ENCODE measurements around the gene XYLT1.
A peak's percentile ranks its signal among the peaks of the same experiment; 100 is the strongest.

The XYLT1 gene

DNA sequence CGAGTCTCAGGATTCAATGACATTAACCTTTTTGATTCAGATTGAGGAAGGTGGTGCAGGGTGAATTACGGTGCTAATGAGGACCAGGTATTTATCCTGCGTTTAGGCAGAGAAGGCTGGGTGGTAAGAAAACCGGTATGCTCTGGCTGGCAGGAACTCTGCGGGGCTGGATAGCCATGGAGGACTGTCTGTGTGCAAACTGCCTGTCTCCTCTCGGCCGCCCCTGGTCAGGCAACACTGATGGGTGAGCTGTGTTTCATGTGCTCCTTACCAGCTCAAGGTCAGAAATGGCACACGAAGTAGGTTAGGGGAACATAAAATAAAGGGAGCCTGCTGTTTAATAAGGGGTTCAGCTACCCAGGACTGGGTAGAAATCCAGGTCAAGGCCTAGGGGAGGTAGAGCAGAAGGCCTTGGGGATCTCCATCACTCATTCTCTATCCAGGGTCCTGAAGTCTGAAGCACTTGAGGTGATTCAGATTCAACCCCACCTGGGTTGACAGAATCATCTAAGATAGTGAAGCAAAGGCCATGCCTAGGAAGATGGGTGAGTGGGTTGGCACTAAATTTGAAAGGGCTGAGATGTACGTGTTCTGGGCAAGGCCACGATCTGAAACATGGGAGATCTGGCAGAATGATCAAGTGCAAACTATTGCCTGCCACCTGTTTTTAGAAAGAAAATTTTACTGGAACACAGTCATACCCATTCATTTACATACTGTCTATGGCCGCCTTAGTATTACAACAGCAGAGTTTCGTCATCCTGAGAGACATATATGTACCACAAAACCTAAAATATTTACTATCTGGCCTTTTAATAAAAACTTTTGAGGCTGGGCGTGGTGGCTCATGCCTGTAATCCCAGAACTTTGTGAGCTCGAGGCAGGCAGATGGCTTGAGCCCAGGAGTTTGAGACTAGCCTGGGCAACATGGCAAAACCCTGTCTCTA is 292.5 kb downstream of the XYLT1 start:
- no peak for DNase-seq (ENCODE audit: low spot score)

DNA sequence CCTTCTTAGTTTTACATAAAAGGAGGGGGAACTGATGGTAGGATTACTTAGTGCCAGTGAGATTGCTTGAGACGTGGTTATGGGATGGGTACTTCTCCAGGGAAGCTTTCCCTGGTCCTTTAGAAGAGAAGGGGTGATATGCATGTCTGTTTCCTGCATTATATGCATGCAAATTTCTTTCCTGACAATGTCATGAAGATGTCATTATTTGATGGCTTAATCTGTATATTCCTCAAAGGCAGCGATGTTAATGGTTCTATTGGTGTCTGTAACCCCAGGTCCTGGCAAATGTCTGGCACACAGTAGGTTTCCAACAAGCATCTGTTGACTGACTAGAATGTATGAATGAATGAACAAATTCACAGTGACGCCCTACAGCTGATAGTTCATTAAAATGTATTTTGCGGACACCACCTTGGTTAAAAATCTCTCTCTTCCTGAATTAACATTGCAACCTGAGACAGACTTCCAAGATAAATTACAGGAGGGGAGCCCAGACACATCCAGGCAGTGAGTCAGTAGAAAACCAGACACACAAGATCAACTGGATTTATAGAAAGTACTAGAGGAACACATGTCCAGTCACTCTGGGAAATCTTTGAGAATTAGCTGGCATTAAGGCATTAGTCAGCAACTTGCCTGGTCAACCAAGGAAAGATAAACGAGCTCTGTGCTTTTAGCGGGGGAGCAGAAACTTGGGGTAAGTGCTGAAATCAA is 293.4 kb downstream of the XYLT1 start:
- DNase-seq (ENCODE audit: low spot score) = peak; percentile 59

DNA sequence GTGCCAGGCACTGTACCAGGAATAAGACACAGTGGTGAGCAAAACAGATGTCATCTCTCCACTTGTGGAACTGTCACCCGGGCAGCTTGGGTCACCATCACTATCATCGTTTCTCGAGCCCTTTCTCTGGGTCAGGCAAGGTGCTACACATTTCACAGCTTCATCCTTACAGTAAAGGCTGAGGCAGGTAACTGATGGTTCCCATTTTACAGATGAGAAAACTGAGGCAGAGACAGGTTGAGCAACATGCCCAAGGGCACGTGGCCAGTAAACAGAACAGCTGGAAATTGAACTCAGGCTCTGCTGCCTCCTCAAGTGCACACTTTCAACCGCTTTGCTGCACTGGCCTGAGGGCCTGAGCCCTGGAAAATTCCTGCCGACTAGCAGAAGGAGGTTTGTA is 294.6 kb downstream of the XYLT1 start:
- no peak for DNase-seq (ENCODE audit: low spot score)

DNA sequence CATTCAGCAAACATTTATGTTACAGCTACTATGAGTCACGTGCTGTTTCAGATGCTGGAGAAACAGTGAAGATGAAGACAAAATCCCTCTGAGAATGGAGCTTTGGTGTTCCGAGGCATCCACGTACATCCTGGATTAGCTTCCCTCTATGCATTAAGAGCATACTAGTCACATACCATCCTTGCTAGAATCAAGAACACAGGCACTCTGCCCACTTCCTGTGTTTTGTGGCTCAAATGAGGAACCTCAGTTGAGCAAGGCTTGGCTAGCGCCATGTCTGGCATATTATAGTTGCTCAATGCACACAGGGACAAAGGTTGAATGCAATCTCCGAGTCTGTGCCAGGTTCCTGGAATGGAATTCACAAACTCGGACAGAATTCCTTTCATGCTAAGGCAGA is 297.5 kb downstream of the XYLT1 start:
- DNase-seq (ENCODE audit: low spot score) = no peak

DNA sequence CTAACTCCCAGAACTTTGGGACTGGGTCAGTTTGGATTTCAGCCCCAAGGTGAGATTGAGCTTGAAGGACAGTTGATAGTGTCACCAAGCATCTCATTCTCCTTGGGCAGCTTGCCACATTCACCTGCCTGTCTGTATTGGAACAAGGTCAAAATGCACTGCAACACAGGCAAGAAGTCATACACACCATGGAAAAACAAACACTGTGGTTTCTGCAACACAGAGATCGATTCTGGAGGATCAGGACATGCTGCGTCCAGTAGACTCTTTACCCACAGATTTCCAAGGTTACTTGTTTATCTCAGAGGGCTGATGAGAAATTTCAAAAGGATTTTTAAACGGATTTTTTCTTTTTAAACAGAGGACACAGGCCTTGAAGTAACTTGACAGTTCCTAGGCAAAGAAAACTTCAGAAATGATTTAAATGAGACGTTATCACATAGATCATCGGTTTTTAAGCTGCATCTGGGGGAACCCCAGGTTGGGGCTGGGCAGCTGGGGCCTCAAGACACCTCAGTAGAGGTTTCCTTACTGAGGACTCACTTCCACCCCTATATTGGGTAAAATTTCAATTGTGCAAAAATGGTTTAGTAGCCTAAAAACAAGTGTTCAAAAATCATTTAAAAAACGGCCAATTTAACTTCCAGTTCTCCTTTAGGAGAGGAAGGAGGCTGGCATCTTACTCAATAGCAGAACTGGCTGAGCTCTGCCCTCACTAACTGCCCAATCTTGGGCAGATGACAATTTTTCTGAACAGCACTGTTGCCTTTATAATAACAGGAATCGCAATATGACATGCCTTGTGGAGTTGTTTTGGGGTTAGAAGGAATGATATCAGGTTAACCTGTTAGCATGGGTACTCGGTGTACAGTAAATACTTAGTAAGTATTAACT is 299.3 kb downstream of the XYLT1 start:
- no peak for DNase-seq (ENCODE audit: low spot score)

DNA sequence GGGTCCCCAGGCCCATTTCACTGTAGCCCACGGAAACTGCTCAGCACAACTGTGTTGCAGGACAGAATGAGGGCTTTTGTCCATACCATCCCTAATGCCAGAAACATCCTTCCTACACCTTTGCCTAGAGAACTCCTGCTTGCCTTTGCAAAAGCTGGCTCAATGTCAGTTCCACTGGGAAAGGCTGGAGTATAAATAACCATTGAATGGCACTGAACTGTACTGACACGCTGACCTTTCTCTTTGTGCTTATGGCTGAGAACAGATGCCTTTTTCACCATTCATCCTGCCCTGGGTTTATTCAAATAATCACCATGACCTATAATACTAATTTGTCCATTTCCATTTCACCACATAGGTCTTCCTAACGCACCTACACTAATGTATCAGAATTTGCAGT is 300.3 kb downstream of the XYLT1 start:
- DNase-seq (ENCODE audit: low spot score) = no peak

DNA sequence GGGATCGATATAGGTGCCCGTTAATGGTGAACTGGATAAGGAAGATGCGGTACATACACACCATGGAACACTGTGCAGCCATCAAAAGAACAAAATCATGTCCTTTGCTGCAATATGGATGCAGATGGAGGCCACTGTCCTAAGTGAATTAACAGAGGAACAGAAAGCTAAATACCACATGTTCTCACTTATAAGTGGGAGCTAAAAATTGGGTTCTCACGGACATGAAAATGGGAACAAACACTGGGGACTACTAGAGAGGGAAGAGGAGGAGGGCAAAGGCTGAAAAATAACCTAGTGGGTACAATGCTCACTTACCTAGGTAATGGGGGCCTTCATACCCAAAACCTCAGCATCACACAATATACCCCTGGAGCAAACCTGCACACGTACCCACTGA is 302.6 kb downstream of the XYLT1 start:
- DNase-seq (ENCODE audit: low spot score) = no peak

DNA sequence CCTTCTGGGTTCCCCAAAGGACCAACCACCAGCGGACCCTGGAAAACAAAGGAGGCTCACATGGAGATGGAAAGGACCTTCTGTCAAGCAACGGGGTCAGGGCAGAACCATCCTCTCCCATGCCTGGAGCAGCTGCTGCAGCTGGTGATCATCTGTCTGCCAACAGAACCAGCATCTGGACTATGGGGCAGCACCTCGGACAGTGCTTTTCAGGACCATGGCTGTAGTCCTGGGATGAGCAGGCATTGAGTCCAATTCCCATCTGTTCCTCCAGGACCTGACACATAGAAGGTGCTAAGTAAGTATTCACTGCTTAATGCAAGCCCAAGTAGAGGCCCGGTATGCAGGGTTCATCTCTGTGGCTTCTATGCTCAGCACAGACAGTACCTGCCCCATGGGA is 304.7 kb downstream of the XYLT1 start:
- DNase-seq (ENCODE audit: low spot score) = no peak

DNA sequence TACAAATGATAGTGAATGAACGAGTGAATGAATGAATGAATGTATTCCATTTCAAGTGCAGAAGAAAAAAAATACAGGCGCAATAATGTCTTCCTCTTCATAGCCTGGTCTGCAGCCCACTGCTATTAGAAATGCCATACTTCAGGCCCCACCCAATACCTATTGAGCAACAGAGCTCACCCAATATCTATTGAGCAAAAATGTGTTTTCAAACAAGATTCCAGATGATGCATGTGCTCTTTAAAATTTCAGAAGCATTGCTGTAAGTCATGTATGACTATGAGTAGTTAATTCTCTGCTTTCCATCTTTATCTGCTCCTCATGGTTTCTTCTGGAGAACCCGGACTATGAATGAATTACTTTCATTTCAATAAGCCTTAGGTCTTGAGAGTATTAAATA is 308.2 kb downstream of the XYLT1 start:
- DNase-seq (ENCODE audit: low spot score) = no peak

DNA sequence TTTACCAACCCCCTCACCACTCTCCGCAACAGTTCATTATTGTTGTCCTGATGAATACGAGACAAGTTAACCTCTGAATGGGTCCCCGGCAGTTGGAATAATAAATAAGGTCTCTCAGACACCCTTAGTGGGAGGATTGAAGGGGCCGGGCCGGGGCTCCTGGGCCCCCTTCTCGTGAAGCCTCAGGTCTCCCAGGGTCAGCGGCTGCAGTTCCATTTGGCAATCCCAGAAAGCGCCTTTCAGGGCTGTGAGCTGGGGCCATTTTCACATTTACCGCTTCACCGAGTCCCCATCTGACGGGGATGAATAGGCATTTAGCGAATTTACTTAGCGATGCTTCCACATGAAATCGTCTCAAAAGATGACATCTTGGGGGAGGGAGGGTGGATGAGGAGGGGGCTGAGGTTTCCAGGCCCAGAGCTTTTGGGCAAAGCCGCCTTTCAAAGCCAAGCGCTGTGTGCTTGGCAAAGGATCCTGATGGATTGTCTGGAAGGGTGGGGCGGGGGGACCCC is 309.8 kb downstream of the XYLT1 start:
- no peak for DNase-seq (ENCODE audit: low spot score)

DNA sequence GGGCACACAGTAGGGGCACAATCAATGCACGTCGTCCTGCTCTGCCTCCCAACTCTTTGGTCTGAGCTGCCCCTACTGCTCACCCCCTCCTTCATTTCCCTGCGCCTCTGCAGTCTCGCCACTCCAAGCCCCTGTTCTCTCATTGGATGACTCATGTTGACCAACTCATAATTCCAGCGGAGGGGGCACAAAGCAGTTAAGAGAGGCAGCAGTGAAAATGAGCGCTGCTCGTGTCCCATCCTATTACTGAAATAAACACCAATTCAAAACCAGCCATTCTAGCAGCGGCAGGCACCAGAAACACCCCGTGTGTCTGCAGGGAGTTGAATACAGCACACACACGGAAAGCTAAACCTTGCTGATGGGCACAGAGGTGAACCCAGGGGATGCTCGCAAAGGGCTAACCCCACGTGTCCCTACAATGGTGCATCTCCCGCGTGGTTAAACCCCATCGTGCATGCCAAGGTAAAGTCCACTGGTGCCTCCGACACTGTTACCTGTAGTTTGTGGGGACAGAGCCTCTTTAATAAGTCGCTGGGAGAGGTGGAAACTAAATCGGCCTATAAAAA is 310.4 kb downstream of the XYLT1 start:
- no peak for DNase-seq (ENCODE audit: low spot score)

DNA sequence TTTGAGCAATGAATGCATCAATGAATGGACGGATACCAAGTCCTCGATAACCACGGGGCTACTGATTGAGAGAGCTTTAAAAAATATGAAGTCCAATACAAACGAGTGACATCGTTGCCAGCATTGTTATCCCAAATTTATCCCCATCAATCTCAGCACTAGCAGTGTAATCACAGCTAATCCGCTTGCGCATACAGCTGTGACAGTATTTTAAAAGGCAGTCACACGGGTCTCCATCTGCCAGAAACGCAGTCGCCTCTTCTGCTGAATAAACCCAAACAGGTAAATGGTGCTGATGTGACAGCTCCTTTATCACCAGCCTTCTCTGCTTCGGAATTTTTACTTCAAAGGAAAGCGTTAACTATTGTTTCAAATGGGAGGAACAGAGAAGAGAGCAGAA is 311.1 kb downstream of the XYLT1 start:
- DNase-seq (ENCODE audit: low spot score) = no peak

DNA sequence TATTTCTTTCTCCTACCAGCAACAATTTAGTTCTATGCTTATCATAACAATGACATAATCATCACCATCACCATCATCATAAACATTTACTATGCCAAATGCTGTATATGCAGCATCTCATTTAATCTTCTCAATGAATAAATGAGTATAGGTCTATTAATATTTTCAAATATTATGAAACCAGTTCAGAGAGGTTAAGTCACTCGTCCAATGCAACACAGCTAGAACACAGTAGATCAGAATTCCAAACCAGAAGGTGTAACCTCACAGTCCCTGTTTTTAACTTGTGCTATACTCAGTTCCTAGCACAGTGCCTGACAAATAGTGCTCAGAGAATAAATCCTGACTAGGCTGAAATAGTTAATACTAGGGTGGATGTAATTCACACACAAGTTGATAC is 314.8 kb downstream of the XYLT1 start:
- DNase-seq (ENCODE audit: low spot score) = no peak

DNA sequence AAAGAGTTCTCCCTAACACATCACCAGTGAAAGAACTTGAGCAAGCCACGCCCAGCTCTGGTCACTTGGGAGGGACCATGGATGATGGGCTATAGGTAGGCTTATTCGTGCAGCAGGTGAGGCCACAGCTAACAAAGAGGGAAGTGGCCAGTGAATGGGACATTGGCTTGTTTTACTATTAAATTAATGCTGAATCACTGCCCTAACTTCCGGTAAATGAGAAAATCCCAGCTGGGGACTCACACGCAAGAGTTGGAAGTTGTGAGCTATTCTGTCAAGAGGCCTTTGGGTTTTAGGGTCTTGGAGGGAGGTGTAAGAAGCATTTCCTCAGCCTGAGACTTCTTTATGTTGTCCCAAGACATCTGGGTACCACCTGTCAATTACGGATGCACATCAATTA is 315.3 kb downstream of the XYLT1 start:
- no peak for DNase-seq (ENCODE audit: low spot score)

DNA sequence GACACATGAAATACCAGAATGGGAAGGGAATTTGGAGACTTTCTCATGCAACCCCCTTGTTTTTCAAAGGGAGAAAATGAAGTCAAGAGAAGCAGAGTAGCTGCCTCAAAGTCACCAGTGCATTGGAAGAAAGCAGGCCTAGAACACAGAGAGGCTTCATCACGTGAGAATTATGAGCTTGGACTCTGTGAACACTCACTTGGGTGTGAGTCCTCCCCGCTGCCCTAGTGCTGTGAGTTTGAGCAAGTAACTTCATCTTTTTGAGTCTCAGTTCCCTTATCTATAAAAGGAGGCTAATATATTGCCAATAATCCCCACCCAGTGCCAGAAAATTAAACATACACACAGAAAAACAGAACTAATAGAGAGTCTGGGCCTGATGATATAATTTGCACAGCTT is 315.8 kb downstream of the XYLT1 start:
- no peak for DNase-seq (ENCODE audit: low spot score)

DNA sequence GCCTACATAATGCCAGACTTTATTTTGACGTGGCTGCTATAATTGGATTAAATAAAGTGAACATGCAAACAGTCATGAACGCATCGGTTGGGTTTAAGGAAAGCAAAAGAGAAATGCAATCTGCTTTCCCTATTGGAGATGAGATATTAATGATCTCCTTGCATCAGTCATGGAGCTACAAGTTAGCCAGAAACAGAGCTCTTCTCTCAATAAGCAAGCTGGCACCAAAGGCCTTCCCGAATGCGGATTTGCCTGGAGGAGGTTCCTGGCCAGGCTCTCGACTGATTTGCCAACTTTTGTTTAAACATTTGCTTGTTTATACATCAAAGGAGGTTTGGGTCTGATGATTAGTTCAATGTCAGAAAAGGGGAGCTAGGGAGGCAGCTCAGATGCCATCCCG is 318.4 kb downstream of the XYLT1 start:
- no peak for DNase-seq (ENCODE audit: low spot score)

DNA sequence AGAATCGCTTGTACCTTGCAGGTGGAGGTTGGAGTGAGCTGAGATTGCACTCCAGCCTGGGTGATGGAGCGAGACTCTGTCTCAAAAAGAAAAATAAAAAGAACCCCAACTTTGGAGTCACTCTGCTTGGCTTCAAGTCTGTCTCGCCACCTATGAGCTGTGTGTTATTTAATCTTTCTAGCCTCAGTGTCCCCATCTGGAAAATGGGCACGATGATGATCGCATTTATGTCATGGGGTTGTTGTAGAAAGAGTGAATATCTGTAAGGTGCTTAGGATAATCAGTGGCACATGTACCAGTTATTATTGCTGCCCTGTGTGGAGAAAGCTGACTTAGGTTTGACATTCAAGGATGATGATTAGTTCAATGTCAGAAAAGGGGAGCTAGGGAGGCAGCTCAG is 319.4 kb downstream of the XYLT1 start:
- no peak for DNase-seq (ENCODE audit: low spot score)

DNA sequence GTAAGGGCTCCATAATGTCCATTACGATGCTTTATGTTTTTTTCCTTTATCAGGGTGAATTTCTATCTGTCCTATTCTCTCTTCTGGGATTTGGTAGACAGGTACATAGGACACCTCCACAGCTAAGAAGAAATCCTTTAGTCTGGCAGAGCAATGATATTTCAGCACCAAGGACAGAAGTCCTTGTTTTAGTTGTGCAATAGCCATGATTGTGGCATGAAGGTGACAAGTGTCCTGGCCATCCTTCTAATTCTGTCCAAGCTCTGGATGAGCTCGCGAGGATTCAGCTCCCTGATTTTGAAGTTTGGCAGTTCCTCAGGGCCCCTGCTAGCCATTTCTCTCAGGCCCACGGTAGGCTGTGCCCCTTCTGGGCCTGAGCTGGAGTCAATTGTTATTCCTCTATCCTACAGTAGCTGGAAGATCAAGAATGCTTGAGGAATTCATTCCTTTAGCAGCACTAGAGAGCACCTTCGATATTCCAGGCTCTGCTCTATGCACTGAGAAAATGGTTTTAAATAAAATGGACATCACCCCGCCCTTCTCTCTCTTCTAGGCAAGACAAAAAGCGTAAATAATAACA is 320.8 kb downstream of the XYLT1 start:
- DNase-seq (ENCODE audit: low spot score) = no peak

DNA sequence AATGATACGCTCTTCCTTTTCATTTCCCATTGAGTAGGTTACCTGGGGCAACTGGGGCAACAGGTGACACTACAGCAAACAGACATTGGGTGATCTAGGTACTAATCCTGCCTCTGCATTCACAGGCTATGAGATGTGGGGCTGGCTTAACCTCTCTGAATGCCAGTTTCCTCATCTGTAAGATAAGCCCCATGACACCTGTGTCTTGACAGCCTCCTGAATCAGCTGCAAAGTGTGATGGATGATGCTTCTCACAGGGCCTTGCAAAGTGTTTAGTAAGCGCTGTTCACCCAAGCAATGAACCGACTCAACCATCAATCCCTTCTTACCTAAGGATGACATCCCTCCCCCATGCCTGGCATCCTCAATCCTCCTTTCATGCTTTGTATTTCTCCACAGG is 322.8 kb downstream of the XYLT1 start:
- no peak for DNase-seq (ENCODE audit: low spot score)

DNA sequence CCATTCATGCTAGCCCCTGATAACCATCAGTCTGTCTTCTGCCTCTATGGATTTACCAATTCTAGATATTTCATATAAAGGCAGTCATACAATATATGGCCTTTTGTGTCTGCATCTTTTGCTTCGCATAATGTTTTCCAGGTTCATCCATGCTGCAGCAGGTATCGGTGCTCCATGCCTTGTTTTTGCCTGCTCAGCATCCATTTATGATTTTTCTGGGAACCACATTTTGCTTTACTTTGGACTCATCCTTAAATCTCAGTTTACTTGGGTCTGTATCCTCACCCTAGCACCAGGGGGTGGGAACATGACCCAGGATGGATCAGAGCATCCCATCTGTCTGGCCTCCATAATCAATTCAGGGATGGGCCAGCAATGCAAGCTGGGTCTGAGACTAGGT is 325.7 kb downstream of the XYLT1 start:
- no peak for DNase-seq (ENCODE audit: low spot score)

DNA sequence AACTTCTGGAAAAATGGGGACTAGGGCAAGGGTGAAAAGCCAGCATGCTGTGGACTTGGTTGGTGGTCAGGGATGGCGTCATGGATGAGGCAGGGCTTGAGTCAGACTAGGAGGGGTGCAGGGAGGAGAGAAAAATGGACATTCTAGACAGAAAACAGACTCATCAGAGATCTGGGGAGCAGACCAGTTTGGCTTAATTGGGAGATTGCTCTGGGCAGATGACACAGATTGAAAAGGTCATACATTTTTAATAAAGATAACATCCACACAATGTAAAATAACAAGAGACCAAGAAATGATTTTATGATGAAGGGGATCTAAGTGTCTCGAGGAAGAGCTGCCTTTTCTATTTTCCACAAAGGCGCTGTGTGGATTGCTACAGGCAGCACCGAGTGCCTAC is 326.3 kb downstream of the XYLT1 start:
- DNase-seq (ENCODE audit: low spot score) = no peak

Data from kidney tubule cell (primary cell).